ENCODE measurements around the gene PCYT1B.

- TF ChIP-seq CTCF (IDR thresholded peaks at IDR 0.05) (no peak), ZFX (IDR thresholded peaks at IDR 0.05; ENCODE audit: borderline replicate concordance) (no peak)
These were observed at the start of gene PCYT1B for GRCh38 chrX:24647257-24648058.
